Type B pancreatic cell (in vitro differentiated cells): ENCODE measurements around the gene TRIM49. TPM values are rescaled to one million over a fixed set of nuclear protein-coding genes. Genes with fewer than 3 reads are reported as not detected.
"Not testable (repeated sequence)": the region's sequence is repeated elsewhere in the genome, so short reads cannot be mapped to it uniquely, and the experiment has no call there.

Source experiments
- DNase-seq: peaks from one replicate; pipeline ENCODE4 v3.0.0; 2021; ENCODE audit warnings: mixed read lengths; ENCODE audit not compliant: unreplicated experiment; ENCODE audit errors: extremely low spot score
- H3K27ac Mint-ChIP-seq: 2 replicates; pipeline ENCODE4 v1.8.0; 2021; ENCODE audit warnings: mild to moderate bottlenecking, mixed read lengths
- H3K27me3 Mint-ChIP-seq: 2 replicates; pipeline ENCODE4 v1.8.0; 2021; ENCODE audit warnings: mixed read lengths
- H3K36me3 Mint-ChIP-seq: 2 replicates; pipeline ENCODE4 v1.8.0; 2021; ENCODE audit warnings: mixed read lengths
- H3K4me1 Mint-ChIP-seq: one replicate; pipeline ENCODE4 v1.8.0; 2021; ENCODE audit warnings: mixed read lengths; ENCODE audit not compliant: unreplicated experiment
- H3K4me3 Mint-ChIP-seq: 2 replicates; pipeline ENCODE4 v1.8.0; 2021; ENCODE audit warnings: mild to moderate bottlenecking, mixed read lengths
- H3K9me3 Mint-ChIP-seq: 2 replicates; pipeline ENCODE4 v1.8.0; 2021; ENCODE audit warnings: mixed read lengths
- long read RNA-seq: library from polyadenylated mRNA; unstranded; transcript quantifications from one replicate; pipeline ENCODE4 v2.0.0, GENCODE V29; 2020
- total RNA-seq: library from RNA; stranded (reverse); gene quantifications from 2 replicates; pipeline ENCODE4 v1.2.1, GENCODE V29; 2021; ENCODE audit warnings: low replicate concordance

TRIM49 gene
- not detected in 2 replicates for total RNA-seq
- long read RNA-seq: 0 reads

GRCh38 chr11:89808475-89808874, at the start of gene TRIM49:
Gene TRIM49, minus strand, starts transcription at chr11:89808575. Its CDS starts 4,106 bp downstream, at chr11:89804469.
- not testable (repeated sequence) for H3K27me3 Mint-ChIP-seq, H3K27ac Mint-ChIP-seq, DNase-seq, H3K9me3 Mint-ChIP-seq, H3K36me3 Mint-ChIP-seq, H3K4me1 Mint-ChIP-seq, H3K4me3 Mint-ChIP-seq

- DNase-seq, H3K27ac Mint-ChIP-seq, H3K4me3 Mint-ChIP-seq, H3K4me1 Mint-ChIP-seq, H3K9me3 Mint-ChIP-seq, H3K36me3 Mint-ChIP-seq, H3K27me3 Mint-ChIP-seq: not testable (repeated sequence)
Measured at GRCh38 chr11:89826694-89827093, 18.3 kb upstream of the TRIM49 start.

GRCh38 chr11:89820008-89820407, 11.6 kb upstream of the TRIM49 start:
- not testable (repeated sequence) for H3K4me1 Mint-ChIP-seq, H3K27ac Mint-ChIP-seq, H3K4me3 Mint-ChIP-seq, DNase-seq, H3K36me3 Mint-ChIP-seq, H3K9me3 Mint-ChIP-seq, H3K27me3 Mint-ChIP-seq

- not testable (repeated sequence) for H3K27ac Mint-ChIP-seq, DNase-seq, H3K4me3 Mint-ChIP-seq, H3K36me3 Mint-ChIP-seq, H3K9me3 Mint-ChIP-seq, H3K27me3 Mint-ChIP-seq, H3K4me1 Mint-ChIP-seq
Measured at GRCh38 chr11:89813535-89813934, 5.2 kb upstream of the TRIM49 start.

GRCh38 chr11:89787506-89788063, 20.8 kb downstream of the TRIM49 start:
- not testable (repeated sequence) for H3K4me1 Mint-ChIP-seq, H3K9me3 Mint-ChIP-seq, H3K27ac Mint-ChIP-seq, H3K4me3 Mint-ChIP-seq, H3K36me3 Mint-ChIP-seq, H3K27me3 Mint-ChIP-seq, DNase-seq

- not testable (repeated sequence) for H3K4me1 Mint-ChIP-seq, H3K27me3 Mint-ChIP-seq, H3K27ac Mint-ChIP-seq, H3K9me3 Mint-ChIP-seq, DNase-seq, H3K36me3 Mint-ChIP-seq, H3K4me3 Mint-ChIP-seq
Measured at GRCh38 chr11:89785726-89786125, 22.6 kb downstream of the TRIM49 start.

GRCh38 chr11:89750822-89751221, 57.6 kb downstream of the TRIM49 start:
- not testable (repeated sequence) for H3K9me3 Mint-ChIP-seq, H3K4me3 Mint-ChIP-seq, DNase-seq, H3K27me3 Mint-ChIP-seq, H3K4me1 Mint-ChIP-seq, H3K27ac Mint-ChIP-seq, H3K36me3 Mint-ChIP-seq

Other genes with a start within 250 kb of the TRIM49 start
- not detected in 2 replicates for gene TRIM77, start 98.3 kb downstream of the TRIM49 start, total RNA-seq
- gene TRIM64B, start 69.9 kb upstream of the TRIM49 start, total RNA-seq: not detected in 2 replicates
- gene TRIM49D1, start 113.7 kb upstream of the TRIM49 start, total RNA-seq: not detected in 2 replicates
- gene TRIM49D2, start 115.5 kb upstream of the TRIM49 start, total RNA-seq: not detected in 2 replicates
- not detected in 2 replicates for gene TRIM64, start 157.5 kb upstream of the TRIM49 start, total RNA-seq
- gene TRIM49C, start 222.5 kb upstream of the TRIM49 start, total RNA-seq: not detected in 2 replicates